K562 (cell line): ENCODE data around the gene RYR3. TPM values are rescaled to one million over a fixed set of nuclear protein-coding genes. Genes with fewer than 3 reads are reported as not detected.

Experiments used
- ATAC-seq: fragments of 200-7000 bp; cut with Tn5 transposase; 3 replicates; pipeline ENCODE4 v1.9.1; 2020; ENCODE audit warnings: moderate library complexity
- BruUV-seq: library from RNA; stranded (reverse); fragments of 400-500 nt; replicated peaks from 2 replicates; lab custom pipeline; 2021; lab: Mats Ljungman, UMichigan
- CTCF ChIA-PET: fragments of 300-600 bp; formaldehyde crosslinking; extraction: SDS; loops from one replicate; lab custom pipeline; 2021; ENCODE audit warnings: low intra/inter-chr PET ratio; lab: Yijun Ruan, JAX
- POLR2A ChIA-PET: fragments of 300-600, 350-650 bp; sonication (Branson Sonifier 250); formaldehyde crosslinking; extraction: SDS; loops from one replicate; lab custom pipeline; 2021; ENCODE audit warnings: antibody characterized with exemption, inconsistent platforms; lab: Yijun Ruan, JAX
- DNase-seq, 4 experiments: peaks; one replicate each; pipeline versions ENCODE4 v3.0.0 to v3.0.0-alpha.2; 2011 to 2018; ENCODE audit warnings: low spot score in 3 of 4, mixed read lengths in 3 of 4; ENCODE audit errors: extremely low read depth in 1 of 4
- FAIRE-seq: peaks from 2 replicates; lab custom pipeline; 2011; peaks lifted over from hg19 to GRCh38; lab: Jason Lieb, UNC
- H2AFZ ChIP-seq: 2 replicates; pipeline ENCODE4 v1.6.0; 2011; ENCODE audit warnings: low read depth, low read length, control low read depth, inconsistent platforms
- H3K27ac ChIP-seq: fragments of 200-600 bp; 3 replicates; pipeline ENCODE4 v1.8.0; 2011; ENCODE audit warnings: low read depth, mild to moderate bottlenecking, control low read depth, inconsistent platforms, low read length, moderate library complexity, mixed read lengths; ENCODE audit errors: extremely low read depth
- H3K27me3 ChIP-seq, 2 experiments: fragments of 300-600 bp in 1 of 2; 2 replicates in 1 of 2; 3 replicates in 1 of 2; pipeline versions ENCODE4 v1.6.0 to v1.8.0; 2011; ENCODE audit warnings: inconsistent platforms in 2 of 2, low read length in 2 of 2, mild to moderate bottlenecking in 1 of 2, mixed read lengths in 1 of 2, moderate library complexity in 1 of 2; ENCODE audit not compliant: control insufficient read depth in 2 of 2, insufficient read depth in 2 of 2
- H3K36me3 ChIP-seq: fragments of 300-600 bp; 3 replicates; pipeline ENCODE4 v1.8.0; 2011; ENCODE audit warnings: mild to moderate bottlenecking, low read length, inconsistent platforms; ENCODE audit not compliant: control insufficient read depth, insufficient read depth
- H3K4me1 ChIP-seq, 2 experiments: fragments of 200-600 bp in 1 of 2; replicated peaks in 1 of 2; 2 replicates in 1 of 2; 3 replicates in 1 of 2; pipeline versions ENCODE4 v1.5.1 to v1.8.0; 2011; ENCODE audit warnings: inconsistent platforms in 2 of 2, low read length in 2 of 2, mild to moderate bottlenecking in 1 of 2, mixed read lengths in 1 of 2, moderate library complexity in 1 of 2; ENCODE audit not compliant: control insufficient read depth in 2 of 2, insufficient read depth in 2 of 2
- H3K4me2 ChIP-seq: 2 replicates; pipeline ENCODE4 v1.6.1; 2011; ENCODE audit warnings: low read length, control low read depth, inconsistent platforms, mixed read lengths; ENCODE audit not compliant: insufficient read depth
- H3K4me3 ChIP-seq: fragments of 200-600 bp; sonication (generic), shearing (Covaris generic); 2 replicates; pipeline ENCODE4 v1.5.1; 2016; ENCODE audit warnings: control low read depth, inconsistent platforms
- H3K79me2 ChIP-seq: fragments of 200-600 bp; 3 replicates; pipeline ENCODE4 v1.8.0; 2011; ENCODE audit warnings: low read length, inconsistent platforms; ENCODE audit not compliant: control insufficient read depth, insufficient read depth
- H3K9ac ChIP-seq, 2 experiments: 2 replicates each; pipeline versions ENCODE4 v1.6.0 to v1.6.1; 2011; ENCODE audit warnings: low read depth in 2 of 2, low read length in 2 of 2, control low read depth in 1 of 2, inconsistent platforms in 1 of 2, mild to moderate bottlenecking in 1 of 2, mixed read lengths in 1 of 2; ENCODE audit not compliant: insufficient read depth in 1 of 2
- H3K9me1 ChIP-seq: one replicate; pipeline ENCODE4 v1.6.0; 2011; ENCODE audit warnings: inconsistent platforms, mild to moderate bottlenecking, low read length, moderate library complexity; ENCODE audit not compliant: control insufficient read depth, insufficient read depth
- H3K9me3 ChIP-seq: replicated peaks from 2 replicates; pipeline ENCODE4 v1.5.1; 2011; ENCODE audit warnings: low read depth, low read length, inconsistent platforms; ENCODE audit not compliant: control insufficient read depth, insufficient read depth
- H4K20me1 ChIP-seq: replicated peaks from 2 replicates; pipeline ENCODE4 v1.6.1; 2011; ENCODE audit warnings: low read length, inconsistent platforms, mixed read lengths; ENCODE audit not compliant: control insufficient read depth, insufficient read depth
- BMI1 ChIP-seq: fragments of 150-350 bp; IDR thresholded peaks from 2 replicates; pipeline ENCODE4 v1.6.1; 2014; ENCODE audit warnings: low read length
- MTF1 ChIP-seq: fragments of 250-450 bp; sonication (Bioruptor Pico); IDR thresholded peaks from 2 replicates; pipeline ENCODE4 v1.9.0; 2021; ENCODE audit warnings: moderate library complexity, mild to moderate bottlenecking, inconsistent platforms, borderline replicate concordance
- TRIM24 ChIP-seq, 2 experiments: fragments of 450-650 bp; IDR thresholded peaks; 2 replicates each; pipeline ENCODE4 v1.6.1; 2016
- WGBS: fragments of 100-300 bp; shearing (Covaris generic); methylation state at CpG from one replicate; pipeline ENCODE4 v1.1.6; 2016; ENCODE audit warnings: low coverage, mixed read lengths; ENCODE audit not compliant: insufficient coverage; ENCODE audit errors: missing lambda C conversion rate; 5-methylcytosine and 5-hydroxymethylcytosine counted together
- in situ Hi-C: fragments of 300-500 bp; cut with MboI; formaldehyde crosslinking; loops from 4 replicates; pipeline ENCODE4 v1.15.0; 2018; ENCODE audit warnings: inconsistent platforms, mixed read lengths
- intact Hi-C: fragments of 100-400 bp; cut with micrococcal nuclease; formaldehyde crosslinking; loops from 2 replicates; pipeline ENCODE4 v1.14.2; 2022
- polyA plus RNA-seq, 8 experiments: library from polyadenylated mRNA; depleted of rRNA in 4 of 8; stranded (reverse) in 5 of 8; unstranded in 3 of 8; fragments of >200 nt; fragmentation: Nextera tagmentation in 2 of 8; fragmentation: Illumina TruSeq in 1 of 8; extraction: Ambion mirVana in 2 of 8; extraction: Trizol in 1 of 8; gene quantifications; 2 replicates each; pipeline versions ENCODE4 v1.2.1 to v1.2.3, GENCODE V29; 2011 to 2014; ENCODE audit warnings: inconsistent platforms in 1 of 8, missing spikeins in 1 of 8
- total RNA-seq, 7 experiments: library from RNA; depleted of rRNA in 6 of 7; stranded (reverse); fragments of >200 nt in 6 of 7; fragmentation: Illumina TruSeq in 2 of 7; extraction: Trizol in 2 of 7; gene quantifications; 2 replicates each; pipeline versions ENCODE4 v1.2.1 to v1.2.3, GENCODE V29; 2011 to 2021; ENCODE audit warnings: low replicate concordance in 1 of 7
- TF ChIP-seq, protein P1 (sequence below), 2 experiments: IDR thresholded peaks in 1 of 2; conservative IDR thresholded peaks in 1 of 2; 2 replicates each; pipeline ENCODE4 v1.6.1; 2016; ENCODE audit warnings: low read depth in 2 of 2, mild to moderate bottlenecking in 1 of 2, missing compliant biosample characterization in 1 of 2, missing genetic modification characterization in 1 of 2, moderate library complexity in 1 of 2
- TF ChIP-seq, protein P2 (sequence below): sonication (generic); formaldehyde crosslinking; IDR thresholded peaks from 2 replicates; pipeline ENCODE4 v1.8.0; 2022; ENCODE audit warnings: mild to moderate bottlenecking, missing genetic modification reagents

Gene RYR3
- total and polyA plus RNA-seq, 9 of the 15 experiments (the other 6 are each of a cell fraction or from before 2014, with no cell fraction given) = 0.04 TPM; not detected in 8

DNA sequence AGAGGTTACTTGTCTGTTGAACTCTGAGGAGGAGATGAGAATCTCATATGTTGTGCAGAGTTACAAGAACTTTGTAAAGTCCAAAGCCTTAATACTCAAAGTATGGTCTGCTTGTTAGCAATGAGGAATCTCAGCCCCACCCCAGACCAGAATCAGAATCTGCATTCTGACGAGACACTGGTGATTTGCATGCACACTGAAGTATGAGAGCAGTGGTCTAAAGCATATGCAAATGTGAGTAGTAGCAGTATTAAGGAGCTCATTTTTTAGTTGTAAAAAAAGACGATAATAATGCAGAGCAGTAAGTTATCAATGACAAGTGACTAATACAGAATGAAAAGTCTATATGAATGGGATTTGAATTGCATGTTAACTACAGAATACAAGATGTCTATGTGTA, 327.7 kb downstream of the RYR3 start:
- Histone ChIP-seq H3K9ac (no peak overlapping the region), H4K20me1 (no peaks in the 10 kb centered on the region), H3K9me1 (no peaks in the 10 kb centered on the region), H3K27me3 (peaks cover 0 to 4% of the 10 kb centered on the region in 2 experiments; a peak in 3 of 5 replicates), H3K9me3 (no peaks in the 10 kb centered on the region), H3K36me3 (no peaks in the 10 kb centered on the region)
- FAIRE-seq (no peak), ATAC-seq (no peak)
- intact Hi-C loops = no loop called here
- WGBS = 0% methylated on average over 2 of the region's 2 CpGs
- BruUV-seq = no TSS peak
- TF ChIP-seq, protein P1, sequence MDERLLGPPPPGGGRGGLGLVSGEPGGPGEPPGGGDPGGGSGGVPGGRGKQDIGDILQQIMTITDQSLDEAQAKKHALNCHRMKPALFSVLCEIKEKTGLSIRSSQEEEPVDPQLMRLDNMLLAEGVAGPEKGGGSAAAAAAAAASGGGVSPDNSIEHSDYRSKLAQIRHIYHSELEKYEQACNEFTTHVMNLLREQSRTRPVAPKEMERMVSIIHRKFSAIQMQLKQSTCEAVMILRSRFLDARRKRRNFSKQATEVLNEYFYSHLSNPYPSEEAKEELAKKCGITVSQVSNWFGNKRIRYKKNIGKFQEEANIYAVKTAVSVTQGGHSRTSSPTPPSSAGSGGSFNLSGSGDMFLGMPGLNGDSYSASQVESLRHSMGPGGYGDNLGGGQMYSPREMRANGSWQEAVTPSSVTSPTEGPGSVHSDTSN (CRISPR knock-in tag; IDR thresholded peaks at IDR 0.05; ENCODE audit: low read depth) = no peak
- TF ChIP-seq, protein P1 (tag; conservative IDR thresholded peaks at IDR 0.05; ENCODE audit: low read depth) = no peak
- no peak for TF ChIP-seq BMI1
- TF ChIP-seq TRIM24 (IDR thresholded peaks at IDR 0.05) = no peak
- no peak for TF ChIP-seq MTF1 (CRISPR knock-in tag)
- TF ChIP-seq, protein P2, sequence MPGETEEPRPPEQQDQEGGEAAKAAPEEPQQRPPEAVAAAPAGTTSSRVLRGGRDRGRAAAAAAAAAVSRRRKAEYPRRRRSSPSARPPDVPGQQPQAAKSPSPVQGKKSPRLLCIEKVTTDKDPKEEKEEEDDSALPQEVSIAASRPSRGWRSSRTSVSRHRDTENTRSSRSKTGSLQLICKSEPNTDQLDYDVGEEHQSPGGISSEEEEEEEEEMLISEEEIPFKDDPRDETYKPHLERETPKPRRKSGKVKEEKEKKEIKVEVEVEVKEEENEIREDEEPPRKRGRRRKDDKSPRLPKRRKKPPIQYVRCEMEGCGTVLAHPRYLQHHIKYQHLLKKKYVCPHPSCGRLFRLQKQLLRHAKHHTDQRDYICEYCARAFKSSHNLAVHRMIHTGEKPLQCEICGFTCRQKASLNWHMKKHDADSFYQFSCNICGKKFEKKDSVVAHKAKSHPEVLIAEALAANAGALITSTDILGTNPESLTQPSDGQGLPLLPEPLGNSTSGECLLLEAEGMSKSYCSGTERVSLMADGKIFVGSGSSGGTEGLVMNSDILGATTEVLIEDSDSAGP (CRISPR knock-in tag) = no peak
- TF ChIP-seq, all 486 proteins: peak for 0
- Histone ChIP-seq H2AFZ (no peak overlapping the region), H3K4me1 (no peaks in the 10 kb centered on the region), H3K4me2 (no peak overlapping the region), H3K27ac (no peak overlapping the region), H3K79me2 (no peaks in the 10 kb centered on the region), H3K4me3 (no peak overlapping the region)
- ChIA-PET CTCF (no interaction called here), POLR2A (no interaction called here)
- in situ Hi-C loops = no loop called here
- DNase-seq = no peak
